Panc1 (cell line): ENCODE data around the gene UBAP2L. TPM values are rescaled to one million over a fixed set of nuclear protein-coding genes. Genes with fewer than 3 reads are reported as not detected.

Source experiments
- ATAC-seq: fragments of 200-7000 bp; cut with Tn5 transposase; 2 replicates; pipeline ENCODE4 v1.9.1; 2020; ENCODE audit warnings: mild to moderate bottlenecking, moderate library complexity
- BruUV-seq: library from RNA; stranded (reverse); fragments of 400-500 nt; replicated peaks from 2 replicates; lab custom pipeline; 2021; lab: Mats Ljungman, UMichigan
- CTCF ChIA-PET: fragments of 300-600 bp; sonication (Branson Sonifier 250); formaldehyde crosslinking; loops from one replicate; lab custom pipeline; 2022; ENCODE audit warnings: antibody characterized with exemption; lab: Charles Lee
- POLR2A ChIA-PET: fragments of 300-600 bp; sonication (Branson Sonifier 250); formaldehyde crosslinking; loops from one replicate; lab custom pipeline; 2022; ENCODE audit warnings: antibody characterized with exemption; lab: Charles Lee
- DNase-seq: peaks from one replicate; pipeline ENCODE4 v3.0.0-alpha.2; 2010; ENCODE audit warnings: low read depth, low spot score
- H3K27ac ChIP-seq: 2 replicates; pipeline ENCODE4 v1.5.1; 2011; ENCODE audit warnings: mild to moderate bottlenecking, low read length, inconsistent platforms
- H3K27me3 ChIP-seq: fragments of 200-500 bp; sonication (Bioruptor generic); 2 replicates; pipeline ENCODE4 v1.6.0; 2014; ENCODE audit warnings: low read length, inconsistent platforms; ENCODE audit not compliant: control insufficient read depth, insufficient read depth
- H3K36me3 ChIP-seq: fragments of 200-500 bp; sonication (Bioruptor generic); 2 replicates; pipeline ENCODE4 v1.5.1; 2014; ENCODE audit warnings: inconsistent platforms, mild to moderate bottlenecking, low read length, moderate library complexity; ENCODE audit not compliant: control insufficient read depth, insufficient read depth
- H3K4me1 ChIP-seq: 2 replicates; pipeline ENCODE4 v1.5.1; 2011; ENCODE audit warnings: inconsistent platforms, mild to moderate bottlenecking, low read length, moderate library complexity; ENCODE audit not compliant: control insufficient read depth, insufficient read depth
- H3K4me3 ChIP-seq, 2 experiments: 2 replicates each; pipeline ENCODE4 v1.5.1; 2011 to 2012; ENCODE audit warnings: low read depth in 2 of 2, low read length in 2 of 2, mild to moderate bottlenecking in 2 of 2, inconsistent platforms in 1 of 2, moderate library complexity in 1 of 2
- H3K9me3 ChIP-seq: fragments of 200-500 bp; sonication (Bioruptor generic); 2 replicates; pipeline ENCODE4 v1.5.1; 2014; ENCODE audit warnings: low read depth, mild to moderate bottlenecking, inconsistent platforms, low read length, moderate library complexity; ENCODE audit not compliant: control insufficient read depth, insufficient read depth
- POLR2AphosphoS5 ChIP-seq: IDR thresholded peaks from 2 replicates; pipeline ENCODE4 v1.6.1; 2012; ENCODE audit warnings: mild to moderate bottlenecking, low read depth, low read length, moderate library complexity
- SIN3A ChIP-seq: IDR thresholded peaks from 2 replicates; pipeline ENCODE4 v1.6.1; 2012; ENCODE audit warnings: low read depth, mild to moderate bottlenecking, low read length, moderate library complexity, borderline replicate concordance; ENCODE audit not compliant: insufficient read depth
- TCF7L2 ChIP-seq: IDR thresholded peaks from 2 replicates; pipeline ENCODE4 v1.6.1; 2011; ENCODE audit warnings: mild to moderate bottlenecking, low read depth, low read length, inconsistent platforms
- in situ Hi-C: cut with HindIII; loops from 2 replicates; pipeline ENCODE4 v1.10.0; 2016; ENCODE audit warnings: low sequenced_read_pairs, low pct_unique_long_range_greater_than_20kb
- intact Hi-C: fragments of 100-400 bp; cut with micrococcal nuclease; formaldehyde crosslinking; loops from one replicate; pipeline ENCODE4 v1.10.0; 2022; ENCODE audit not compliant: unreplicated experiment
- total RNA-seq: library from RNA; stranded (reverse); gene quantifications from one replicate; pipeline ENCODE4 v1.2.1, GENCODE V29; 2021; ENCODE audit not compliant: unreplicated experiment
- TF ChIP-seq, protein P1 (sequence below): fragments of 450-650 bp; IDR thresholded peaks from 2 replicates; pipeline ENCODE4 v1.5.1; 2017; ENCODE audit warnings: mild to moderate bottlenecking
- TF ChIP-seq, protein P2 (sequence below), 2 experiments: IDR thresholded peaks; 2 replicates each; pipeline ENCODE4 v1.6.1; 2011 to 2012; ENCODE audit warnings: low read depth in 2 of 2, control low read depth in 1 of 2, low read length in 1 of 2, mild to moderate bottlenecking in 1 of 2, moderate library complexity in 1 of 2; ENCODE audit not compliant: insufficient read depth in 1 of 2

UBAP2L gene
- total RNA-seq, 1 experiment from 2014 or later, result 227 TPM

DNA sequence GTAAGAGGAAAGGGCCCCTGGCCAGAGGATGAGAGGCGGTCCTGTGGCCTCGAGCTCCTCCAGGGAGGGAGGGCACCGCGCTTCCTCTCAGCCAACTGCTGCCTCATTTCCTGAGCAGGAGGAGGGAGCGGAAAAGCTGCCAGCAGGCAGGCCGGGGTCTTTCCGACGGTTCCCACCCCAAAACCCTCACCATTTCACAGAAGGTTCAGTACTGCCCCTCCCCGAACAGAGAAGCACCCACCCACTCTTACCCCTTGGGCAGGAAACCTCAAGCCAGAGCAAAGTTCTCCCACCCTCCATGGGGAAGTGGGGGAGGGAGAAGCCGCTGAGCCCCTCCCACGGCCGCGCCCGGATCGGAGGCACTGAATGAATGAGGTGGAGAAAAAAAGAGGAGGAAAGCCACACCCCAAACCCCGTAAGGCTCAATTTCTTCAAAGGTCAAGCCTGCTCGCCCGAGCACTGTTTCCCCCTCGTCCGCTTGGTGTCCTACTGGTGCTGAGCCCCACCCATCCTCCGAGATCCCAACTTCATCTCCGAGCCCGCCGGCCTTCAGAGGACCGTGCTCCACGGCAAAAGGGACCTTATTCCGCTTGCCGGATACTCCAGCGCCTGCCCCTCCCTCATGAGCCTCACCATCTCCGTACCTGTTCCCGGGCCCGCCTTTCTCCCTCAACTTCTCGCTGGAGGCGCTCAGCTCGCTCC is 38.3 kb upstream of the UBAP2L start:
- peak overlapping the region; percentile 86 to 92 for H3K4me3 ChIP-seq
- DNase-seq, result no peak
- H3K36me3 ChIP-seq, result peaks cover 17% of the 10 kb centered on the region
- POLR2A ChIA-PET, result interaction anchor here (0.5 kb wide), 1 partner anchor 9 kb away, joined by 3 read pairs; no protein-coding TSS in a partner anchor
- CTCF ChIA-PET, result no interaction called here
- BruUV-seq, result no TSS peak
- H3K27ac ChIP-seq, result peak overlapping the region; percentile 93
- H3K9me3 ChIP-seq, result no peaks in the 10 kb centered on the region
- peak; percentile 75 for ATAC-seq
- no peak; the same call in 1 of the 2 replicates for TF ChIP-seq POLR2AphosphoS5
- no peak for TF ChIP-seq SIN3A
- TF ChIP-seq TCF7L2, result no peak
- TF ChIP-seq, protein P1, sequence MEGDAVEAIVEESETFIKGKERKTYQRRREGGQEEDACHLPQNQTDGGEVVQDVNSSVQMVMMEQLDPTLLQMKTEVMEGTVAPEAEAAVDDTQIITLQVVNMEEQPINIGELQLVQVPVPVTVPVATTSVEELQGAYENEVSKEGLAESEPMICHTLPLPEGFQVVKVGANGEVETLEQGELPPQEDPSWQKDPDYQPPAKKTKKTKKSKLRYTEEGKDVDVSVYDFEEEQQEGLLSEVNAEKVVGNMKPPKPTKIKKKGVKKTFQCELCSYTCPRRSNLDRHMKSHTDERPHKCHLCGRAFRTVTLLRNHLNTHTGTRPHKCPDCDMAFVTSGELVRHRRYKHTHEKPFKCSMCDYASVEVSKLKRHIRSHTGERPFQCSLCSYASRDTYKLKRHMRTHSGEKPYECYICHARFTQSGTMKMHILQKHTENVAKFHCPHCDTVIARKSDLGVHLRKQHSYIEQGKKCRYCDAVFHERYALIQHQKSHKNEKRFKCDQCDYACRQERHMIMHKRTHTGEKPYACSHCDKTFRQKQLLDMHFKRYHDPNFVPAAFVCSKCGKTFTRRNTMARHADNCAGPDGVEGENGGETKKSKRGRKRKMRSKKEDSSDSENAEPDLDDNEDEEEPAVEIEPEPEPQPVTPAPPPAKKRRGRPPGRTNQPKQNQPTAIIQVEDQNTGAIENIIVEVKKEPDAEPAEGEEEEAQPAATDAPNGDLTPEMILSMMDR, result no peak
- TF ChIP-seq, protein P2, sequence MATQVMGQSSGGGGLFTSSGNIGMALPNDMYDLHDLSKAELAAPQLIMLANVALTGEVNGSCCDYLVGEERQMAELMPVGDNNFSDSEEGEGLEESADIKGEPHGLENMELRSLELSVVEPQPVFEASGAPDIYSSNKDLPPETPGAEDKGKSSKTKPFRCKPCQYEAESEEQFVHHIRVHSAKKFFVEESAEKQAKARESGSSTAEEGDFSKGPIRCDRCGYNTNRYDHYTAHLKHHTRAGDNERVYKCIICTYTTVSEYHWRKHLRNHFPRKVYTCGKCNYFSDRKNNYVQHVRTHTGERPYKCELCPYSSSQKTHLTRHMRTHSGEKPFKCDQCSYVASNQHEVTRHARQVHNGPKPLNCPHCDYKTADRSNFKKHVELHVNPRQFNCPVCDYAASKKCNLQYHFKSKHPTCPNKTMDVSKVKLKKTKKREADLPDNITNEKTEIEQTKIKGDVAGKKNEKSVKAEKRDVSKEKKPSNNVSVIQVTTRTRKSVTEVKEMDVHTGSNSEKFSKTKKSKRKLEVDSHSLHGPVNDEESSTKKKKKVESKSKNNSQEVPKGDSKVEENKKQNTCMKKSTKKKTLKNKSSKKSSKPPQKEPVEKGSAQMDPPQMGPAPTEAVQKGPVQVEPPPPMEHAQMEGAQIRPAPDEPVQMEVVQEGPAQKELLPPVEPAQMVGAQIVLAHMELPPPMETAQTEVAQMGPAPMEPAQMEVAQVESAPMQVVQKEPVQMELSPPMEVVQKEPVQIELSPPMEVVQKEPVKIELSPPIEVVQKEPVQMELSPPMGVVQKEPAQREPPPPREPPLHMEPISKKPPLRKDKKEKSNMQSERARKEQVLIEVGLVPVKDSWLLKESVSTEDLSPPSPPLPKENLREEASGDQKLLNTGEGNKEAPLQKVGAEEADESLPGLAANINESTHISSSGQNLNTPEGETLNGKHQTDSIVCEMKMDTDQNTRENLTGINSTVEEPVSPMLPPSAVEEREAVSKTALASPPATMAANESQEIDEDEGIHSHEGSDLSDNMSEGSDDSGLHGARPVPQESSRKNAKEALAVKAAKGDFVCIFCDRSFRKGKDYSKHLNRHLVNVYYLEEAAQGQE (IDR thresholded peaks at IDR 0.05; ENCODE audit: insufficient read depth in 1 of 2, low read depth in 2 of 2, low read length in 1 of 2), result no peak
- H3K27me3 ChIP-seq, result no peaks in the 10 kb centered on the region
- in situ Hi-C loops (no loop called here), intact Hi-C loops (no loop called here)
- peaks cover 40% of the 10 kb centered on the region for H3K4me1 ChIP-seq

DNA sequence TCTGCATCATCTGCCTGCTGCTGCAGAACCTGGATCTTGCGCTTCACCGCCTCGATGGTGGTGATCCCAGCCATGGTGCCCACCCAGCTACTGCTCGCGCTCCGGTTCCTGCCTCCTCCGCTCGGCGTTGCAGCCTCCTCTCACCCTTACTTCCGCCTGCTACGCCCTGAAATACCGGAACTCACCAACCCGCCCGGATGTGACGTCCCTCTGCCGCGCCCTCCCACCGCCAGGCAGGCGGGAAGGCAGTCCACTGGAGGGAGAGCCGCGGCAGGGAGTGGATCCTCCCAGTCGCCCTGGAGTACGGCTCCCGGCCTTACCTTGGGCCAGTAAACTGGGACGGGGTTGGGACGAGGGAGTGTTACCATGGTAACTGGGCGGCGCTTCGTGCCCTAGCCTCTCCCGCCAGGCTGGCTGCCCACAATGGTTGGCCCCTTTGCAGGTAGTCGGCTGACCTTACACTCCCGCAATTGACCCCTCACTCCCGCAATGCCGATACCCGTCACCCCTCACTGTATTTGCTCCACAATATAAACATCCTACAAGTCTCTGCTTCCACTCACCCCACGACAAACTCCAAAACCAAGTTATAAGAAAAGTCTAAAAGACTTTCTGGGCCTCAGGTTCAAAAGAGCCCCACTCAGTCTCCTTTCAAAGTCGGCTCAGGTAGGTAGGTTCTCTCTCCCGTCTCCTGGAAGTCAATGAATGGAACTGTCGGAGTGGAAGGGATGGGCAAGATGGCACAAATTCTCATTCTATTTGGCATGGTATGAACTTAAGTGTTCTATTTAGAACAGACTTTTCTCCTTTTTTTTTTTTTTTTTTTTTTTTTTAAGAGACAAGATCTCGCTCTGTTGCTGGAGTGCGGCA is 37.5 kb upstream of the UBAP2L start:
- no TSS peak for BruUV-seq
- DNase-seq, result peak; percentile 86
- Histone ChIP-seq H3K9me3 (no peaks in the 10 kb centered on the region), H3K4me3 (peak overlapping the region; percentile 86 to 92), H3K27ac (peak overlapping the region; percentile 93), H3K36me3 (peaks cover 15% of the 10 kb centered on the region), H3K4me1 (peaks cover 36% of the 10 kb centered on the region), H3K27me3 (no peaks in the 10 kb centered on the region)
- CTCF ChIA-PET, result no interaction called here
- POLR2A ChIA-PET, result no interaction called here
- peak; percentile 97 for ATAC-seq
- intact Hi-C loops (no loop called here), in situ Hi-C loops (no loop called here)
- TF ChIP-seq, protein P1, result no peak
- TF ChIP-seq POLR2AphosphoS5 (peak; percentile 87), TCF7L2 (no peak), SIN3A (no peak)
- TF ChIP-seq, protein P2 (IDR thresholded peaks at IDR 0.05; ENCODE audit: insufficient read depth in 1 of 2, low read depth in 2 of 2, low read length in 1 of 2), result peak in 1 of 2 experiments; percentile 66; a peak in 1 of 4 replicates
